ENCODE data around the gene ZNF491. TPM values are rescaled to one million over a fixed set of nuclear protein-coding genes. Genes with fewer than 3 reads are reported as not detected.

Gene ZNF491
- total RNA-seq (ENCODE audit: unreplicated experiment) = not detected
- long read RNA-seq = 0 reads

DNA sequence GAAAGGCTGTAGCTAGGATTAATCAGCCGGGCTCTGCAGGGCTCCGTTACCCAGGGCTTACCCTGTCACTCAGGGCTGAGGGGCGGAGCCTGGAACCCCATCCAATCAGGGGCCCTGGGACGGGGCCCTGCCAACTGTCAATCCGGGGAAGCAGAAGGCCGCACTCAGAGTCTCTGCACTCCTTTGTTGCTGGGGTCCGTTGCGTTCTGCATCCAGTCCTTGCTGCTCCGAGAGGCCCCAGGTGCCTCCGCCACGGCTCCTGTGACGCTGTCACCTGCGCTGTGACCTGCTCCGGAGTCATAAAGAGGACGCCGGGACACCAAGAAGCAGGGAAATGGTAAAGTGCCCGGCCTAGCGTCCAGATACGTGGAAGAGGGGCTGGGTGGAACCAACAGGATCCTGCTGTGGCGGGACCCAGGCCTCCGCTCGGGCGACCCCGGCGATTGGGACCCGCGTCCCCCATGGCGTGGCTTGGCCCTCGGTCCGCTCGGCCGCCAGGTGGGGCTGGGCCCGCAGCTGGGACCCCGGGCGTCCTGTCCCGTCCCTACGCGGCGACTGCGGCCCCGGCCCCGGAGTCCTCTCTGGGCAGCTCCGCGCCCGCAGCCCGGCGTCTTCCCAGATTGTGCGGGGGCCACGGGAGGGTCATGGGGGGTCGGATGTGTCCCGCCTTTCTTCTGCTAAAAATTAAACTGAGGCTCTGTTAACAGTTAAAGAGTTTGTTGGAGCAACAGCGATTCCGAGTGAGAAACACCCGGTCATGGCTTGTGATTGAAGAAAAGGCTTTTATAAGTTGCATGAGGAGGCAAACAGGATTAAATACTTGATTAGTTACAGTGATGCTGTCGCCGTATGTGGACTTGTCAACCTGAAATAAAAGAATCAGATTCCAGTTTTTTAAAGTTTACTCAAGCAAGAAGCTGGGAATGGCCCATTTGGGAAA, at the start of gene ZNF491:
TSS of gene ZNF491 (plus strand) at position 133 of the 940 bp plus-strand sequence. CDS start 7,431 bp downstream, outside the sequence.
- TF ChIP-seq, protein P1, sequence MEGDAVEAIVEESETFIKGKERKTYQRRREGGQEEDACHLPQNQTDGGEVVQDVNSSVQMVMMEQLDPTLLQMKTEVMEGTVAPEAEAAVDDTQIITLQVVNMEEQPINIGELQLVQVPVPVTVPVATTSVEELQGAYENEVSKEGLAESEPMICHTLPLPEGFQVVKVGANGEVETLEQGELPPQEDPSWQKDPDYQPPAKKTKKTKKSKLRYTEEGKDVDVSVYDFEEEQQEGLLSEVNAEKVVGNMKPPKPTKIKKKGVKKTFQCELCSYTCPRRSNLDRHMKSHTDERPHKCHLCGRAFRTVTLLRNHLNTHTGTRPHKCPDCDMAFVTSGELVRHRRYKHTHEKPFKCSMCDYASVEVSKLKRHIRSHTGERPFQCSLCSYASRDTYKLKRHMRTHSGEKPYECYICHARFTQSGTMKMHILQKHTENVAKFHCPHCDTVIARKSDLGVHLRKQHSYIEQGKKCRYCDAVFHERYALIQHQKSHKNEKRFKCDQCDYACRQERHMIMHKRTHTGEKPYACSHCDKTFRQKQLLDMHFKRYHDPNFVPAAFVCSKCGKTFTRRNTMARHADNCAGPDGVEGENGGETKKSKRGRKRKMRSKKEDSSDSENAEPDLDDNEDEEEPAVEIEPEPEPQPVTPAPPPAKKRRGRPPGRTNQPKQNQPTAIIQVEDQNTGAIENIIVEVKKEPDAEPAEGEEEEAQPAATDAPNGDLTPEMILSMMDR (IDR thresholded peaks at IDR 0.05; ENCODE audit: unreplicated experiment) = no peak
- peaks cover 13% of the 10 kb centered on the region for H3K9me3 Mint-ChIP-seq (ENCODE audit: unreplicated experiment)
- no peaks in the 10 kb centered on the region for H3K4me1 Mint-ChIP-seq (ENCODE audit: unreplicated experiment)
- peaks cover 1% of the 10 kb centered on the region for H3K27me3 Mint-ChIP-seq (ENCODE audit: unreplicated experiment)
- H3K4me3 Mint-ChIP-seq (ENCODE audit: unreplicated experiment) = no peak within 1 kb of the TSS
- H3K36me3 Mint-ChIP-seq (ENCODE audit: low read depth, unreplicated experiment) = peaks cover 3% of the 10 kb centered on the region
- H3K27ac Mint-ChIP-seq (ENCODE audit: unreplicated experiment) = no peak within 1 kb of the TSS
- no peak for DNase-seq (ENCODE audit: low spot score)

DNA sequence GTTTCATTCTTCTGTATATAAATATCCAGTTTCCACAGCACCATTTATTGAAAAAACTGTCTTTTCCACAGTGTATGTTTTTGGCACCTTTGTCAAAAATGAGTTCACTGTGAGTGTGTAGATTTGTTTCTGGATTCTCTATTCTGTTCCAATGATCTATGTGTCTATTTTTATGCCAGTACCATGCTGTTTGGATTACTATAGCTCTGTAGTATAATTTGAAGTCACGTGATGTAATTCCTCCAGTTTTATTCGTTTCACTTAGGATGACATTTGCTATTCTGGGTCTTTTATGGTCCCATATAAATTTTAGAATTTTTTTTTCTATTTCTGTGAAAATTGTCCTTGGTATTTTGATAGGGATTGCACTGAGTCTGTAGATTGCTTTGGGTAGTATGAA, 48.6 kb upstream of the ZNF491 start:
- no peaks in the 10 kb centered on the region for H3K4me1 Mint-ChIP-seq (ENCODE audit: unreplicated experiment)
- H3K9me3 Mint-ChIP-seq (ENCODE audit: unreplicated experiment) = peaks cover 31% of the 10 kb centered on the region

DNA sequence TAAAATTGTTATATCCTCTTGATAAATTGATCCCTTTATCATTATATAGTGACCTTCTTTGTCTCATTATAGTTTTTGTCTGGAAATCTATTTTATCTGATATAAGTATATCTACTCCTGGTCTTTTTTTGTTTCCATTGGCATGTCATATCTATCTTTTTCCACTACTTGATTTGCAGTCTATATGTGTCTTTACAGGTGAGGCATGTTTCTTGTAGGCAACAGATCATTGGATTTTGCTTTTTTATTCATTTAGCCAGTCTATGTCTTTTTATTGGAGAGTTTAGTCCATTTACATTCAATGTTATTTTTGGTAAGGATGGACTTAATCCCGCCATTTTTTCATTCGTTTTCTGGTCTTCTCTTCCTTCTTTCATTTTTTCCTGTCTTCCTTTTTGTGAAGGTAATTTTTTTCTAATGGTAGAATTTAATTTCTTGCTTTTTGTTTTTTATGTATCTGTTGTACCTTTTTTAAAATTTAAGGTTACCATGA, 46.0 kb upstream of the ZNF491 start:
- no peak overlapping the region for H3K4me3 Mint-ChIP-seq (ENCODE audit: unreplicated experiment)
- peaks cover 30% of the 10 kb centered on the region for H3K9me3 Mint-ChIP-seq (ENCODE audit: unreplicated experiment)
- no peaks in the 10 kb centered on the region for H3K4me1 Mint-ChIP-seq (ENCODE audit: unreplicated experiment)
- no peak overlapping the region for H3K27ac Mint-ChIP-seq (ENCODE audit: unreplicated experiment)
- no peaks in the 10 kb centered on the region for H3K27me3 Mint-ChIP-seq (ENCODE audit: unreplicated experiment)
- DNase-seq (ENCODE audit: low spot score) = no peak
- TF ChIP-seq, protein P1 (IDR thresholded peaks at IDR 0.05; ENCODE audit: unreplicated experiment) = no peak
- no peaks in the 10 kb centered on the region for H3K36me3 Mint-ChIP-seq (ENCODE audit: low read depth, unreplicated experiment)

More for the DNA sequence above, 48.6 kb upstream of the ZNF491 start:
- Mint-ChIP-seq H3K27me3 (ENCODE audit: unreplicated experiment) (peaks cover 1% of the 10 kb centered on the region), H3K4me3 (ENCODE audit: unreplicated experiment) (no peak overlapping the region), H3K27ac (ENCODE audit: unreplicated experiment) (no peak overlapping the region), H3K36me3 (ENCODE audit: low read depth, unreplicated experiment) (no peaks in the 10 kb centered on the region)
- TF ChIP-seq, protein P1 (IDR thresholded peaks at IDR 0.05; ENCODE audit: unreplicated experiment) = no peak
- DNase-seq (ENCODE audit: low spot score) = no peak

DNA sequence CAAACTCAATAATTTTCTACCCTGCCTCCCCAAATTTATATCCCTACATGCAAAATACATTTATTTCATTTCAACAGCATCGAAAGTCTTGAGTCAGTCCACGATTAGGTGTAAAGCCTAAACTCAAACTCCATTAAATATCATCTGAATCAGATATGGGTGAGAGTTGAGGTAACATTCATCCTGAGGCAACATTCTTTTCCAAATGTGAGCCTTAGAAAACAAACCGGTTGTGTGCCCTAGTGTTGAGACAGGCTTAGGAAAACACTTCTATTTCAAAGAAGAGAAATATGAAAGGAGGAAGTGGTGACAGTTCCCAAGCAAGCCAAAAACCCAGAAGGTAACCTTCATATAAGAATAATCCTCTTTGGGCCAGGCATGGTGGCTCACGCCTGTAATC, 43.7 kb upstream of the ZNF491 start:
- no peak for DNase-seq (ENCODE audit: low spot score)
- TF ChIP-seq, protein P1 (IDR thresholded peaks at IDR 0.05; ENCODE audit: unreplicated experiment) = no peak
- no peak overlapping the region for H3K4me3 Mint-ChIP-seq (ENCODE audit: unreplicated experiment)
- peaks cover 24% of the 10 kb centered on the region for H3K9me3 Mint-ChIP-seq (ENCODE audit: unreplicated experiment)
- H3K4me1 Mint-ChIP-seq (ENCODE audit: unreplicated experiment) = no peaks in the 10 kb centered on the region
- H3K36me3 Mint-ChIP-seq (ENCODE audit: low read depth, unreplicated experiment) = no peaks in the 10 kb centered on the region
- no peaks in the 10 kb centered on the region for H3K27me3 Mint-ChIP-seq (ENCODE audit: unreplicated experiment)
- no peak overlapping the region for H3K27ac Mint-ChIP-seq (ENCODE audit: unreplicated experiment)

DNA sequence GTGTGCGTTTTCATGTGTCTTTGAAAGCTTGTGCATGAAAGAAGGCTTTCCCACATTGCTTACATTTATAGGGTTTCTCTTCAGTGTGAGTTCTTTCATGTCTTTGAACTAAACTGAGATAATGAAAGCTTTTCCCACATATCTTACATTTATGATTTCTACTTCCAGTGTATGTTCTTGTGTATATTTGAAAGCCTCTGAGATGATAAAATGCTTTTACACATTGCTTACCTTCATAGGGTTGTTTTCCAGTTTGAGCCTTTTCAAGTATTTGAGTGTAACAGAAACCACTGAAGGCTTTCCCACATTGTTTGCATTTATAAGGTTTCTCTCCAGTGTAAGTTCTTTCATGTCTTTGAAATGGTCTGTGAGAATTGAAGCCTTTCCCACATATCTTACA, 41.4 kb upstream of the ZNF491 start:
- TF ChIP-seq, protein P1 (IDR thresholded peaks at IDR 0.05; ENCODE audit: unreplicated experiment) = no peak
- H3K27me3 Mint-ChIP-seq (ENCODE audit: unreplicated experiment) = no peaks in the 10 kb centered on the region
- H3K4me3 Mint-ChIP-seq (ENCODE audit: unreplicated experiment) = no peak overlapping the region

More for the DNA sequence above, 41.4 kb upstream of the ZNF491 start:
- no peak overlapping the region for H3K27ac Mint-ChIP-seq (ENCODE audit: unreplicated experiment)
- DNase-seq (ENCODE audit: low spot score) = no peak
- no peaks in the 10 kb centered on the region for H3K4me1 Mint-ChIP-seq (ENCODE audit: unreplicated experiment)
- peaks cover 26% of the 10 kb centered on the region for H3K9me3 Mint-ChIP-seq (ENCODE audit: unreplicated experiment)
- H3K36me3 Mint-ChIP-seq (ENCODE audit: low read depth, unreplicated experiment) = no peaks in the 10 kb centered on the region
